Ureter (tissue), 1 donor: ENCODE results near the gene ATP8B1. TPM values are rescaled to one million over a fixed set of nuclear protein-coding genes. Genes with fewer than 3 reads are reported as not detected.
"Not testable (repeated sequence)": the region's sequence is repeated elsewhere in the genome, so short reads cannot be mapped to it uniquely, and the experiment has no call there.

Source experiments
- DNase-seq: peaks from one replicate; pipeline ENCODE4 v3.0.0-alpha.2; 2020; ENCODE audit warnings: low spot score
- total RNA-seq: library from RNA; stranded (reverse); gene quantifications from one replicate; pipeline ENCODE4 v1.2.4, GENCODE V29; 2023
- donor health status: DM: yes; HTN: yes; CAD: no.

ATP8B1 gene
- total RNA-seq, 1 donor from 2014 or later: 171 TPM

DNA sequence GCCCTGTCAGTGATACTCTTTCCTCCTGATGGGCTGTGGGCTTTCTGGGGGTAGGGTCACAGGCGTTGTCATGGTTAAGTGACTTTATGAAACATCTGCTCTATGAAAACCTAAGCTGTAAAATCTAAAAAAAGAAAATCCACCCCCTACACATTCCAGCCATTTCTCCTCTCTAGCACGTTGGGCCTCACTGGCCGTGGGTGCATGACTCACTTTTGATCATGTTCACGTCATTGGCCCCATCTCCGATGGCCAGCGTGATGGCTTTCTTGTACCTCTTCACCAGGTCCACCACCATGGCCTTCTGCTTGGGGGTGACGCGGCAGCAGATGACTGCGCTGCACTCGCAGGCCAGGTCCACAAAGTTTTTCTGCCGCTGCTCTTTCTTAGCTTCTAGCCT, 142.2 kb downstream of the ATP8B1 start:
- DNase-seq: no peak

GRCh38 chr18:57659460-57660102, 143.5 kb downstream of the ATP8B1 start:
- no peak for DNase-seq

DNA sequence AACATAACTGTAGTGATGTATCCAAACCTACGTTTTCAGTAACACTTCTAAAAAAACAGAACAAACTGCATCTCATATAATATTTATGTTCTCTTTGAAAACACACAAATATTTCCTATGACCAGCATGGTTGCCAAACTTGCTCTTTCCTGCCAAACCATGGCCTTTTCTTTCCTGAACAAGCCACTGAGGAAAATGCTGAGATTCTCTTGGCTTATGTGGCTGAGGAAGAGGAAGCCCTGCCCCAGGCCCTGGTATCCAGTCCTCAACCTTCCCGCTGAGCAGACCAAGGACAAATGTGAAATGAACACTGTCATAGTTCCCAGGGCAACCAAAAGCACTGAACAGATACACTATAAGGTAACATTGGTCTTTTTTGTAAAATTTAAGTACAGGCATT, 145.6 kb downstream of the ATP8B1 start:
- no peak for DNase-seq

DNA sequence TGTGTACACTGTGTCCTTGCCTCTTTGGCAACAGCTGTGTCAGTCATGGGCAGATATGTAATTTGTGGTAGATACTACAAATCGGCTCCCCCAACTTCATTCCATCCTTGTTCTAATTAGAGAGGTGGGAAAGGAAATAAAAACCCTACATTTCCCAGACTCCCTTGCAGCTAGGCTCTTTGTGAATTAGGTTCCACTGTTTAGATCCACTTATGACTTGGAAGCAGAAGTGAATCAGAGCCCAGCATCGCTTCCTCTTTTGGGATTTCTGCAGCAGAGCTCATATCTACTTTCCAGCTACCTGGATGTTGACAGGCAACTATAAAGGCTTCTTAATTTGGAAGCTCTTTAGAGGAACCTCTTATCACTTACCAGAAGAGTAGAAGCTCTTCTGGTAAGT, 147.4 kb downstream of the ATP8B1 start:
- no peak for DNase-seq

DNA sequence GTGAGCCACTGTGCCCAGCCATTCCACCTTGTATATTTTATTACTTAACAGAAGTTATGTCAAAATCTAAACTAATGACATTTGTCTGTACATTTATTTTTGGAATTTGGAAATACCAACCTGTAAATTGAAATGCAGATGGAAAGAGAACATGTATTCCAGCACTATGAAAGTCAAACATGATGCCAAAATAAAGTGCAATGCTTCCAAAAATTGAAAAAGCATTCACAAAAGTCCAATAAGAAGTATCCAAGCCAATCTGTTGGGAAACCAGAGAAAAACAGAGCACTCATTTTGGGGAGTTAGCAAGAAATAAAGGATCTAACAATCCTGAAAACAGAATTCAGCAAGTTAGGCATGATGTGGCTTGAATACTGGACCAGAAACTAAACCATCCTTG, 151.2 kb downstream of the ATP8B1 start:
- no peak for DNase-seq

DNA sequence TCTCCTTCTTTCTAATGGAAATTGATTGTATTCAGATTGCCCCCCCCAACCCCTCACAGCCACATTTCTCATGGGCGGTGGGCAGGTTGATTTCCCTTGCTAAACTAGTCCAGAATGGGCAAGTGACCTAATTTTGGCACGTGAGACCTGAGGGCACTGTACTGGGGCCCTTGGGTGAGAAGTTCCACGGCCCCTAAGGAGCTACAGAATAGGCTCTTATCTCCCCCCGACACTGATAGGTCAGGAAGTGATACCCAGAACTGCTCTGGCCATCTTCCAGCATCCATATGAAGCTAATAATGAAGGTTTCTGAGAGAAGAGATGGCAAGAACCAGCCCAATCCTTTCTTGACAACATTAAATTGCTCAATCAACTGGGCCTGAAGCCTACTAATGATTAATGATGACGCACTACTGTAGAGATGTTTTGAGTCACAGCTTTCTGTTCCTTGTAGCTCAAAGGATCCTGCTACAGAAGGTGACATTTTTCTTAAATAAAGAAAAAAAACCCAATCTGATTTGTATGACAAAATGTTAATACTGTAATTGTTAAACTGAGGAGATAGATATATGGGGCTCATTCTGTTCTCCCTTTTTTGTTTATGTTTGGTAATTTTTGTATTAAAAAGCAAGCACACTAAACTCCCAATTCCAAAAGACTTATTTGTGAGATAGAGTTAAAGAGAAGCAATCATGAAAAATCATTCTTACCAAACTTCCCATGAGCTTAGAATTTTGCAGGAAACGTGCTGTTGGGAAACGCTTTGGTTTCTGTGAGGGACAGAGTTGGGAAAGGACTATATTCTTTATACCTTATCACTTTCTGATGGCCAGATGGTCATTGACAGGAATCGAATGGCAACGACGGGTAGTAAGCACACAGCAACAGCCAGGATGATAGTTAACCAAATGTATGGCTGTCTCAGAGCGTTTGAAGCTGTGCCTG, 153.3 kb downstream of the ATP8B1 start:
- DNase-seq: no peak

GRCh38 chr18:57648414-57648813, 154.7 kb downstream of the ATP8B1 start:
- no peak for DNase-seq

GRCh38 chr18:57644540-57644939, 158.6 kb downstream of the ATP8B1 start:
- DNase-seq: no peak

DNA sequence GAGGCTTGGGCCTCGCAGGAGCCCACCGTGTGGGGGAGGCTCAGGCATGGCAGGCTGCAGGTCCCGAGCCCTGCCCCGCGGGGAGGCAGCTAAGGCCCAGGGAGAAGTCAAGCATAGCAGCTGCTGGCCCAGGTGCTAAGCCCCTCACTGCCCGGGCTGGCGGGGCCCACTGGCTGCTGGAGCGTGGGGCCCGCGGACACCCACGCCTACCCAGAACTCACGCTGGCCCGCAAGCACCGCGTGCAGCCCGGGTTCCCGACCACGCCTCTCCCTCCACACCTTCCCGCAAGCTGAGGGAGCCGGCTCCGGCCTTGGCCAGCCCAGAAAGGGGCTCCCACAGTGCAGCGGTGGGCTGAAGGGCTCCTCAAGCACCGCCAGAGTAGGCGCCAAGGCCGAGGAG, 159.4 kb downstream of the ATP8B1 start:
- not testable (repeated sequence) for DNase-seq

DNA sequence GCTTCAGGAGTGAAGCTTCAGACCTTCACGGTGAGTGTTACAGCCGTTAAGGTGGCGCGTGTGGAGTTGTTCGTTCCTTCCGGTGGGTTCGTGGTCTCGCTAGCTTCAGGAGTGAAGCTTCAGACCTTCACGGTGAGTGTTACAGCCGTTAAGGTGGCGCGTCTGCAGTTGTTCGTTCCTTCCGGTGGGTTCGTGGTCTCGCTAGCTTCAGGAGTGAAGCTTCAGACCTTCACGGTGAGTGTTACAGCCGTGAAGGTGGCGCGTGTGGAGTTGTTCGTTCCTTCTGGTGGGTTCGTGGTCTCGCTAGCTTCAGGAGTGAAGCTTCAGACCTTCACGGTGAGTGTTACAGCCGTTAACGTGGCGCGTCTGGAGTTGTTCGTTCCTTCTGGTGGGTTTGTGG, 160.7 kb downstream of the ATP8B1 start:
- not testable (repeated sequence) for DNase-seq

DNA sequence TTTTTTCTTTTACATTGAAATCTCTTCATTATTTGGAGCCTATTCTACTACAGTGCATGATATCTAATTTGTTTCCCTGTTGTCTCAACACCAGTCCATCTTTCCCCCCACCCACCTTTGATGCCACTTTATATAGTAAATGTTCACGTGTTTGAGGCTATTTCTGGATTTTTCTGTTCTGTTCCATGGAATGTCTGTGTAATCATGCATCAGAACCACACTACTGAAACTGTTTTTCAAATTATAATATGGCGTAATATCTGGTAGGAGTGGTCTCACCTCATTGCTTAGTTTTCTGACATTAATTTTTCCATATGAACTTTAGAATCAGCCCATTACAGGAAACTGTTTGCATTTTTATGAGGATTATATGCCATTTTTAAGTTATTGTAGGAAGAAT, 162.4 kb downstream of the ATP8B1 start:
- no peak for DNase-seq

GRCh38 chr18:57640236-57640635, 162.9 kb downstream of the ATP8B1 start:
- no peak for DNase-seq

- no peak for DNase-seq
These were observed 167.9 kb downstream of the ATP8B1 start for GRCh38 chr18:57635003-57635822.

- no peak for DNase-seq
These were observed 171.4 kb downstream of the ATP8B1 start for GRCh38 chr18:57631697-57632096.

DNA sequence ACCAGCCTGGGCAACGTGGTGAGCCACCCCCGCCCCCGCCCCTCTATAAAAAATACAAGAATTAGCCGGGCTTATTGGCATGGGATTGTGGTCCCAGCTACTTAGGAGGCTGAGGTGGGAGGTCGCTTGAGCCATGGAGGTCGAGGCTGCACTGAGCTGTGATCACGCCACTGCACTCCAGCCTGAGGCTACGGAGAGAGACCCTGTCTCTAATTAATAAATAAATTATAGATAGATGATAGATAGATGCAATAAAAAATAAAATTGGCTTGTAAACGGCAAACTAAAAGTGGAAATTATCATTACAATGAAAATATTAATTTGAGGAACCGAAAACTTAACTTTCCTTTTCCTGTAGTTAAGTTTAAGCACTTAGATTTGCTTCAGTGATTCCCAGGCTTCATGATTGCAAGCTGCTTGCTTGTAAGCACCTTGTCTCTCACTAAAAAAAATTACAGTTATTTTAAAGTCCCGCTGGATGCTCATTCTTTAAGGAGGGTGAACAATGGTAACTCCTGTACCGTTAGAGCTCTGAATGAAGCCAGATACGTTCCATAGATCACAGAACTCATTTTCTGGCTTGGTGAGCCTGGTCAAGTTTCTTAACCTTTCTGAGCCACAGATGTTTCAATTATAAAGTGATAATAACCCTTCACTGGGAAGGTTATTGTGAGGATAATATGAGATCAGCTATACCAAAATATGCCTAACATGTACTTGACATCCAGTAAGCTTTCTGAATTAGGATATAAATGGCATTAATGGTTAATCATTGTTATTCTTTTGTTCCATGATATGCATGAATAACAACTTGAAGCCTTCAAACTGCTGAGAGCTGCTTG, 172.1 kb downstream of the ATP8B1 start:
- DNase-seq: no peak

GRCh38 chr18:57630002-57630753, 172.9 kb downstream of the ATP8B1 start:
- DNase-seq: peak; percentile 98

DNA sequence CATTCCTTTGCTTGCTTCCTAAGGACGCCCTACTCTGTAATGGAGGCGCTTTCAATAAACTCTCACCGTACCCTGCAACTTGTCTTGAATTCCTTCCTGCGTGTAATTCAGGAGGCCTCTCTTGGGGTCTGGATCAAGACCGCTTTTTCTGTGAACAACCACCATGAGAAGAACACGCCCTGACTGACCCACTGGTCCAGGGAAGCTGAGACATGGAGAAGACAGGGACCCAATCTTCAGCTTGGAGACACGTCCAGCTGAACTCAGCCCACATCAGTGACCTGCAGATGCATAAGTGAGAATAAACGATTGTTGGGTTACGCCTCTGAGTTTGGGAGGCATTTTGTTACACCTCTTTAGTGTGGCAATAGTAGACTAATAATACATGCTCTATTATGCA, 173.7 kb downstream of the ATP8B1 start:
- DNase-seq: no peak

GRCh38 chr18:57627488-57627887, 175.6 kb downstream of the ATP8B1 start:
- no peak for DNase-seq

GRCh38 chr18:57624988-57625387, 178.1 kb downstream of the ATP8B1 start:
- no peak for DNase-seq

GRCh38 chr18:57621246-57621604, 181.9 kb downstream of the ATP8B1 start:
- DNase-seq: no peak

DNA sequence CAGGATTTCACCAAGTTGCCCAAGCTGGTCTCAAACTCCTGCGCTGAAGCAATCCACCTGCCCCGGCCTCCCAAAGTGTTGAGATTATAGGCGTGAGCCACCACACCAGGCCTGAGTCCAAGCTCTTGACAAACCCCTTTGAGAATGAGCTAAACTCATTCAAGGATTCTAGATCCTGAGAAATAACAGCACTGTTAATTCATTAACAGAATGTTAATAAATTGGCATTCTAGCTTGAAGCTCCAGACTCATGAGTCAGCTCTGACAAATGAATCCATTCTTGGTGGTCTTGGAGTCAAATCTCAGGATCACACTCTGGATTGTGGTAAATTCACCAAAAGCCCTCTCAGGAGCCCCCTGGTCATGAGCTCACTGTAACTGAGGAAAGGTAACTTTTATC, 183.2 kb downstream of the ATP8B1 start:
- no peak for DNase-seq
